Sciatic nerve (tissue), 2 donors: ENCODE data around the gene SLC9A3. TPM values are rescaled to one million over a fixed set of nuclear protein-coding genes. Genes with fewer than 3 reads are reported as not detected.

Experiments used
- ATAC-seq: fragments of 200-7000 bp; cut with Tn5 transposase; one replicate; pipeline ENCODE4 v1.9.1; 2020; ENCODE audit warnings: mild to moderate bottlenecking, moderate library complexity
- DNase-seq: peaks from one replicate; pipeline ENCODE4 v3.0.0-alpha.2; 2020; ENCODE audit warnings: low spot score
- intact Hi-C: fragments of 100-400 bp; cut with DNase I; formaldehyde crosslinking; loops from one replicate; pipeline ENCODE4 v1.14.2; 2022
- total RNA-seq: library from RNA; stranded (reverse); fragmentation: NEBNext Ultra II Directional; extraction: Animal tissue kit (Norgen Biotek cat#: 25700); gene quantifications from one replicate; pipeline ENCODE4 v1.2.1, GENCODE V29; 2021
- donor health status: DM: no; HTN: no; CAD: no.
- donor health status: DM: no; HTN: no; CAD: no.

The SLC9A3 gene
- total RNA-seq, 1 donor from 2014 or later, result 12.3 TPM

DNA sequence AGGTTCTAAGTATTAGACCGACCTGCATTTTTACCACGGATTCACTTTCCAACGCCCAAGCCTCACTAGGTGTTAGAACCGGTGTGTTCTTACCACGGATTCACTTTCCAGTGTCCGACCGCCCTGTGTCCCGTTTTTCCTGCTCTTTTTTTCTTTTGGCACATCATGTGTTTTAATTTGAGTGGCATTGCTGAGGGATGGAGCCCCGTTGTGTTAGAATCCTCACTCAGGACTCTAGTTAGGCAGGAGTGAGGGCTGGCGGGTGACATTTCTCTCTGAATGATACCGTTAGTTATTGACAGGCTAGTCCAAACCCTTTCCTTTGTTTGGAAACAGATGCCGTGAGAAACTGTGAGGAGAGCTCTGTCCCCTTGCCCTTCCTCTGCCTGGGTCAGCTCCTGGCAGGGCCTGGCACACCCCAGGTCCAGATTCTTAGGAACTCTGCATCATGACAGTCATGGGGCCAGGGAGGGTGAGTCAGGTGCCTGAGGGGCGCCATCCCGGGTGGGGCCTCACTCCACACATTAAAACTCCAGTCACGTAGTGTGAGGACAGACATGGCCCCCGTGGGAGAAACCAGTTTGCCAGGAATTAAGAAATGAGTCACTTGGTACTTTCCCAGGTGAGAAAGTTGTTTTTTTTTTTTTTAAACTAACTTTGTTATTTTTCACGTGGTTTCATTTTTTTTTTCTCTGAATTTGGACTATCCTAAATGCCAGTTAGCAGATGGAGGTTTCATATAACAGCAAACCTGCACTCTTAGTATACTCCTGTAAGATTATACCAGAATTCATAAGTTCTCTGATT lies 65.5 kb downstream of the SLC9A3 start:
- intact Hi-C loops, result no loop called here
- ATAC-seq, result no peak
- DNase-seq, result peak; percentile 47

DNA sequence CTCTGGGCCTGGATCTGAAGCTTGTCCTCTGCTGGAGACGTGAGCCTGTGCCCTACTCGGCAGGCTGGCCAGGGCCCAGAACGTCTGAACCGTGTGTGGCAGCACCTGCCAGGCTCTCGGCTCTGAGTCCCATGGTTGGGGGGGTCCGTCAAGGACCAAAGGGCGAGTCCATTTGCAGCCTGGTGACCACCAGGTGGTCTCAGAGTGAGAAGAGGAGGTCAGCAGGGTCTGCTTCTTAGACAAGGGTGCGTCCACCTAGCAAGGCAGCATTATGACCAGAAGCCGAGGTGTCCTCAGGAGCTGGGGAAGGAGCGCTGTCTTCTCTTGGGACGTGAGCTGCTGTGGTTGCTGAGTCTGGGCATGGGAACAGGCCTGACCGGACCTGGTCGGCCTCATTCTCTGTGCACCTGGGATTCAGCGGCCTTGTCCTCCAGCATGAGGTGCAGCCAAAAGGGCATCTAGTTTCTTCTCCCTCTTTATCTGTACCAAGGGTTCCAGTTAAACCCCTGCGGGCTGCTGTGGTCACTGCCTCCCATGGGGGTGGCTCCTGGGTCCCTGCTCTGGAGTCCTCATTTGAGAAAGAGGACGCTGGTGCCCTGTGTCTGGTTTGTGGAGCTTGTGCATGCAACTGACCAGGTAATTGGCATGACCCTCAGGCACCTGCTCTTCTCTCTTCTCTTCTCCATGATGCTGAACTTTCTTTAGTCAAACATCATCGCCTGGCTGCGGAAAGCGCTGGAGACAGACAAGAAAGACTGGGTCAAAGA lies 66.9 kb downstream of the SLC9A3 start:
- DNase-seq, result peak; percentile 53

DNA sequence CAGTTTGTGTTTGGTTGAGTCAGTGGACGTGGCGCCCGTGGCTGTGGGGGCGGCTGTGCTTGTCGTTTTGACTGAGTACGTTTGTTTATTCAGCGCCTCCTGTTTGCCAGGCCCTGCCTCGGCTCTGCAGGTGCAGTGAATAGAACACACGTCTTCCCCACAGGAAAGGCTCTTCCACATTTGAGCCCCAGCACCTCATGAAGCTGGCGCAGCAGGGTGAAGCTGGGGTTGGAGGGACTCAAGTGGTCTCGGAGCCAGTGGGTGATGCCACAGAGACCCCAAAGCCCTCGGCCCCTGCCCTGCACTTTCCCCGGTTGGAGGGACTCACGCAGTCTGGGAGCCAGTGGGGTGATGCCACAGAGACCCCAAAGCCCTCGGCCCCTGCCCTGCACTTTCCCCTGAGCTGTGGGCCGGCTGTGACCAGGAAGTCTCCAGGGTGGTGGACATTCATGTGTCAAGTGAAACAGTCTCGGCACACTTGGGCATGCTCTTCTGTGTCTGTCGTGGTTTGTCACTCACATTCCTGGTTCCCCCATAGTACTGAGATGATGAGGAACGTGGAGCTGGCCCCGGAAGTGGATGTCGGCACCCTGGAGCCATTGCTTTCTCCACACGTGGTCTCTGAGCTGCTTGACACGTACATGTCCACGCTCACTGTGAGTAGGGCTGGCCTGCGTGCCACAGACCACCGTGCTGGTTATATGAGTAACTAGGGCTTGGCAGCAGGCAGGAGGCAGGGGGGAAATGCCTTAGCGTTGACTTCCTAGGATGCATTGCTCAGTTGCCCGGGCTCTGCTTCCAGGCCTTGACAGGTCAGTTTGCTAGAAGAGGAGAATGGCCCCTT lies 67.7 kb downstream of the SLC9A3 start:
- ATAC-seq, result no peak
- peak; percentile 49 for DNase-seq
- intact Hi-C loops, result no loop called here

More for the DNA sequence above, 66.9 kb downstream of the SLC9A3 start:
- no peak for ATAC-seq
- intact Hi-C loops, result no loop called here

GRCh38 chr5:455806-456205 lies 68.4 kb downstream of the SLC9A3 start:
- no peak for ATAC-seq
- intact Hi-C loops, result no loop called here
- no peak for DNase-seq

DNA sequence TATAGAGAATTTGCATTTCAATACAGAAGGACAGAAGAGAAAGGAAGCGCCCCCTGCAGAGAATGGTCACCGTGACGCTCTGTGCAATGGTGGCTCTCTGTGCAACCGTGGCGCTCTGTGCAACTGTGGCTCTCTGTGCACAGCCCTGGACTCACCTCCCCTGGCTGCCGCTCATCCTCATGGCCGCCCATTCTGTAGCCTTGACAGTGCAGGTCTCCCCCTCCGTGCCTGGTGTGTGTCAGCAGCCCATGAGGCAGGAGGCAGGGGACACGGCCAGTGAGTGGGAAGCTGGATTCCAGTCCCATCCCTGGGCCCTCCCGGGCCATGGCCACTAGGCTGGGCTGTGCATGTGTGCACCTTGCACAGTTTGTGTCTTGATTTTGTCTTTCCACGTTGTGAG lies 69.3 kb downstream of the SLC9A3 start:
- ATAC-seq, result no peak
- peak; percentile 41 for DNase-seq
- intact Hi-C loops, result no loop called here

GRCh38 chr5:453725-454481 lies 70.3 kb downstream of the SLC9A3 start:
- ATAC-seq (no peak), DNase-seq (peak; percentile 40)
- intact Hi-C loops, result no loop called here

DNA sequence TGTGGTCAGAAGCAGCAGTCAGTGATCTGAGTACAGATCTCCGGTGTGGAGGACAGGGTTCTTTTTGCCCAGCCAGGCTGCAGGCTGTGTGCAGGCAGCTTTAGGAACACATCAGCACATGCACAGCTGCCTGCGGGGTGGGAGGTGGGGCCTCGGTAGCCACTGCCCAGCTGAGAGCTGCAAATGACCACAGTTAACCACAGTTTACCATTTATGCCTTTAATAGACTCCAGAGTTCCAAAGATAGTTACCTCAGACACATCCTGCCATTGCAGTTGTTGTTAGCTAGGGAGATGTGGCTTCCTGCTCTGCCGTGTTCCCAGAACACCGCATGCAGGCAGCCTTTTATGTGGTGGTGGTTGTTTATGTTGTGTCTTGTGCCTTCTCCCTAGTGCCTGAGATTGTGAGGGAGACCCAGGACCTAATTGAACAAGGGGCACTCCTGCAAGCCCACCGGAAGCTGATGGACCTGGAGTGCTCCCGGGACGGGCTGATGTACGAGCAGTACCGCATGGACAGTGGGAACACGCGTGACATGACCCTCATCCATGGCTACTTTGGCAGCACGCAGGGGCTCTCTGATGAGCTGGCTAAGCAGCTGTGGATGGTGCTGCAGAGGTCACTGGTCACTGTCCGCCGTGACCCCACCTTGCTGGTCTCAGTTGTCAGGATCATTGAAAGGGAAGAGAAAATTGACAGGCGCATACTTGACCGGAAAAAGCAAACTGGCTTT lies 71.1 kb downstream of the SLC9A3 start:
- intact Hi-C loops, result no loop called here
- DNase-seq, result no peak
- no peak for ATAC-seq

- ATAC-seq (no peak), DNase-seq (no peak)
- intact Hi-C loops, result no loop called here
These were observed 72.4 kb downstream of the SLC9A3 start for GRCh38 chr5:451587-452458.

GRCh38 chr5:449151-449550 lies 75.1 kb downstream of the SLC9A3 start:
- no peak for ATAC-seq
- DNase-seq, result no peak
- intact Hi-C loops, result no loop called here

DNA sequence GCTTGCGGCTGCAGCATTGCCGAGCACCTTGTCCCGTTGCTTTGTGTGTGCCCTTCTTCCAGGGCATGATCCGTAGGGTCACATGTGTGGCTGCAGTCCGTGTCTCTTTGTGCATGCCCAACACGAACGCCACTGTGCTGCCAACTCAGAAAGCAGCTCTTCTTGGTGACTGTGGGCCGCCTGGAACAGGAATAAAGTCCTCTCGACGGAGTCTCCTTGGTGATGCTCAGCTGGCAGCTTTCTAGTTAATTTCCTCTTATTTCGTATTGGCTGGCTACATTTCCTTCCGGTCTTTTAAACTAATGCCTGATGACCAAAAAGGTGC lies 75.5 kb downstream of the SLC9A3 start:
- intact Hi-C loops, result no loop called here
- DNase-seq, result no peak
- ATAC-seq, result no peak

GRCh38 chr5:448061-448765 lies 76.0 kb downstream of the SLC9A3 start:
- DNase-seq (peak; percentile 75), ATAC-seq (peak; percentile 84)
- intact Hi-C loops, result no loop called here

- intact Hi-C loops, result no loop called here
These were observed 76.7 kb downstream of the SLC9A3 start for GRCh38 chr5:447501-447900.

GRCh38 chr5:446883-447263 lies 77.4 kb downstream of the SLC9A3 start:
- ATAC-seq (no peak), DNase-seq (peak; percentile 38)
- intact Hi-C loops, result no loop called here

More at GRCh38 chr5:447501-447900, 76.7 kb downstream of the SLC9A3 start:
- no peak for ATAC-seq
- peak; percentile 47 for DNase-seq

- DNase-seq, result no peak
- intact Hi-C loops, result no loop called here
- no peak for ATAC-seq
These were observed 78.0 kb downstream of the SLC9A3 start for GRCh38 chr5:446066-446882.

- no peak for DNase-seq
- intact Hi-C loops, result no loop called here
- no peak for ATAC-seq
These were observed 78.7 kb downstream of the SLC9A3 start for GRCh38 chr5:445591-445990.

DNA sequence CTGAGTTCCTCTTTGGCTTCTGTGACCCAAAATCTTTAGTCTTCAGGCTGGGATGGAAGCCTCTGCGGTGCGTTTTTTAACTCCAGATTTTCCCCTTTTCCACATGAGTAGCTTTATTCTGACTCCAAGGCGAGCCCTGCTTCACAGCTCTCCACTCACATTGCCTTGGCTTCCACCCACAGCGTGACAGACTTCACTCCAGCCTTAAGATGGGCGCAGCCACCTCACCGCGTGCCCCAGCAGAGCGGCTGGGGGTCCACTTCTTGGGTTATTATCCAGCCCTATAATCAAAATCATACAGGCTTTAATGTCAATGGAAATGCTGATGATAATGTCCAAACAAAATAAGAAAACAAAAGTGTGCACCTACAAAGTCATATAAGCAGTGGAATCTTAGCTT lies 80.0 kb downstream of the SLC9A3 start:
- intact Hi-C loops, result no loop called here
- DNase-seq, result no peak
- ATAC-seq, result no peak
